GM12878 (cell line): ENCODE results near the gene MCAT. TPM values are rescaled to one million over a fixed set of nuclear protein-coding genes. Genes with fewer than 3 reads are reported as not detected.

Experiments used
- ATAC-seq: fragments of 200-7000 bp; cut with Tn5 transposase; 3 replicates; pipeline ENCODE4 v1.9.1; 2020; ENCODE audit warnings: mild to moderate bottlenecking, moderate library complexity
- BruUV-seq: library from RNA; stranded (reverse); fragments of 400-500 nt; replicated peaks from 2 replicates; lab custom pipeline; 2021; lab: Mats Ljungman, UMichigan
- CTCF ChIA-PET: fragments of 300-600 bp; sonication (Branson Sonifier 250); formaldehyde crosslinking; extraction: SDS; loops from one replicate; lab custom pipeline; 2021; ENCODE audit warnings: inconsistent platforms; lab: Yijun Ruan, JAX
- POLR2A ChIA-PET: fragments of 350-600 bp; formaldehyde crosslinking; extraction: SDS; loops from one replicate; lab custom pipeline; 2021; ENCODE audit warnings: inconsistent platforms; lab: Charles Lee
- RAD21 ChIA-PET: fragments of 300-600 bp; sonication (Branson Sonifier 250); formaldehyde crosslinking; loops from one replicate; lab custom pipeline; 2023; ENCODE audit warnings: antibody characterized with exemption; ENCODE audit not compliant: unreplicated experiment; lab: Charles Lee
- SMC1A ChIA-PET: fragments of 300-600 bp; sonication (Branson Sonifier 250); formaldehyde crosslinking; loops from one replicate; lab custom pipeline; 2023; ENCODE audit not compliant: unreplicated experiment, uncharacterized antibody; lab: Charles Lee
- DNase-seq: peaks from one replicate; pipeline ENCODE4 v3.0.0-alpha.2; 2011; ENCODE audit warnings: low read depth, low spot score
- FAIRE-seq: peaks from 3 replicates; lab custom pipeline; 2011; peaks lifted over from hg19 to GRCh38; lab: Jason Lieb, UNC
- H2AFZ ChIP-seq: 2 replicates; pipeline ENCODE4 v1.6.0; 2011; ENCODE audit warnings: low read depth, low read length, control low read depth; ENCODE audit not compliant: control insufficient read depth
- H3K27ac ChIP-seq: 2 replicates; pipeline ENCODE4 v1.5.1; 2011; ENCODE audit warnings: control low read depth; ENCODE audit not compliant: control insufficient read depth, insufficient read depth
- H3K27me3 ChIP-seq, 2 experiments: replicated peaks in 1 of 2; 2 replicates each; pipeline versions ENCODE4 v1.6.0 to v1.6.1; 2011; ENCODE audit warnings: low read length in 1 of 2; ENCODE audit not compliant: control insufficient read depth in 2 of 2, insufficient read depth in 2 of 2
- H3K36me3 ChIP-seq, 2 experiments: 2 replicates each; pipeline ENCODE4 v1.5.1; 2011; ENCODE audit warnings: low read length in 1 of 2; ENCODE audit not compliant: control insufficient read depth in 2 of 2, insufficient read depth in 2 of 2
- H3K4me1 ChIP-seq: 2 replicates; pipeline ENCODE4 v1.6.1; 2011; ENCODE audit warnings: mild to moderate bottlenecking, low read length, moderate library complexity, mixed read lengths; ENCODE audit not compliant: control insufficient read depth, insufficient read depth
- H3K4me2 ChIP-seq: 2 replicates; pipeline ENCODE4 v1.6.0; 2011; ENCODE audit warnings: control low read depth; ENCODE audit not compliant: control insufficient read depth, insufficient read depth
- H3K4me3 ChIP-seq: fragments of 200-600 bp; sonication (generic); 2 replicates; pipeline ENCODE4 v1.5.1; 2016
- H3K79me2 ChIP-seq: 2 replicates; pipeline ENCODE4 v1.6.0; 2011; ENCODE audit warnings: low read length; ENCODE audit not compliant: control insufficient read depth, insufficient read depth
- H3K9ac ChIP-seq: 2 replicates; pipeline ENCODE4 v1.8.0; 2011; ENCODE audit warnings: low read length, control low read depth, mixed read lengths; ENCODE audit not compliant: control insufficient read depth, insufficient read depth
- H3K9me3 ChIP-seq: replicated peaks from 3 replicates; pipeline ENCODE4 v1.5.1; 2011; ENCODE audit warnings: mild to moderate bottlenecking, low read length; ENCODE audit not compliant: control insufficient read depth, insufficient read depth
- H4K20me1 ChIP-seq: 2 replicates; pipeline ENCODE4 v1.6.0; 2011; ENCODE audit not compliant: control insufficient read depth, insufficient read depth
- CEBPB ChIP-seq, 2 experiments: fragments of 150-350 bp in 1 of 2; IDR thresholded peaks; 2 replicates each; pipeline ENCODE4 v1.6.1; 2012 to 2014; ENCODE audit warnings: low read depth in 2 of 2, low read length in 2 of 2, borderline replicate concordance in 1 of 2, inconsistent platforms in 1 of 2
- IKZF2 ChIP-seq, 2 experiments: fragments of 450-650 bp; IDR thresholded peaks; 2 replicates each; pipeline ENCODE4 v1.6.1; 2017; ENCODE audit warnings: mild to moderate bottlenecking in 2 of 2, moderate library complexity in 2 of 2
- KDM1A ChIP-seq: fragments of 200-600 bp; sonication (generic); IDR thresholded peaks from 2 replicates; pipeline ENCODE4 v1.6.1; 2016; ENCODE audit warnings: borderline replicate concordance
- MTA2 ChIP-seq: fragments of 450-650 bp; IDR thresholded peaks from 2 replicates; pipeline ENCODE4 v1.6.1; 2016; ENCODE audit warnings: low read depth, mild to moderate bottlenecking, moderate library complexity
- MYC ChIP-seq: IDR thresholded peaks from 2 replicates; pipeline ENCODE4 v1.6.1; 2011; ENCODE audit warnings: mild to moderate bottlenecking, low read length, moderate library complexity, inconsistent platforms; ENCODE audit not compliant: insufficient read depth, insufficient replicate concordance, insufficient read length, severe bottlenecking
- NR2C1 ChIP-seq: fragments of 450-650 bp; IDR thresholded peaks from 2 replicates; pipeline ENCODE4 v1.6.1; 2017; ENCODE audit warnings: antibody characterized with exemption, mild to moderate bottlenecking, moderate library complexity
- POLR2A ChIP-seq: IDR thresholded peaks from 2 replicates; pipeline ENCODE4 v1.6.1; 2011; ENCODE audit warnings: low read depth, mild to moderate bottlenecking, low read length
- RAD51 ChIP-seq: fragments of 450-650 bp; IDR thresholded peaks from 2 replicates; pipeline ENCODE4 v1.6.1; 2016; ENCODE audit warnings: moderate library complexity, mild to moderate bottlenecking, inconsistent platforms
- REST ChIP-seq: IDR thresholded peaks from 2 replicates; pipeline ENCODE4 v1.6.1; 2012; ENCODE audit warnings: mild to moderate bottlenecking, low read depth, low read length
- SMC3 ChIP-seq: IDR thresholded peaks from 2 replicates; pipeline ENCODE4 v1.6.1; 2011; ENCODE audit warnings: low read length, improper control_type of control experiment, borderline replicate concordance
- STAT3 ChIP-seq: IDR thresholded peaks from 2 replicates; pipeline ENCODE4 v1.6.1; 2011; ENCODE audit warnings: low read depth, low read length, improper control_type of control experiment
- TAF1 ChIP-seq: IDR thresholded peaks from 2 replicates; pipeline ENCODE4 v1.6.1; 2011; ENCODE audit warnings: mild to moderate bottlenecking, low read depth, low read length, borderline replicate concordance
- WGBS: methylation state at CpG from one replicate; pipeline ENCODE4 v1.1.6; 2016; ENCODE audit warnings: low lambda C conversion rate; ENCODE audit not compliant: insufficient replicate concordance, insufficient coverage; ENCODE audit errors: missing lambda C conversion rate; 5-methylcytosine and 5-hydroxymethylcytosine counted together
- in situ Hi-C: fragments of 300-500 bp; cut with MboI; formaldehyde crosslinking; loops from 9 replicates; pipeline ENCODE4 v1.14.3; 2018; ENCODE audit warnings: mixed read lengths
- intact Hi-C: fragments of 100-400 bp; cut with micrococcal nuclease; formaldehyde crosslinking; loops from one replicate; pipeline ENCODE4 v1.14.2; 2022; ENCODE audit not compliant: unreplicated experiment
- polyA plus RNA-seq, 11 experiments: library from polyadenylated mRNA; depleted of rRNA in 4 of 11; unstranded in 6 of 11; stranded (reverse) in 5 of 11; fragments of >200 nt; fragmentation: Nextera tagmentation in 4 of 11; fragmentation: Illumina TruSeq in 1 of 11; extraction: Ambion mirVana in 4 of 11; extraction: Trizol in 1 of 11; gene quantifications; 1 replicate in 1 of 11; 2 replicates in 10 of 11; pipeline versions ENCODE4 v1.2.1 to v1.2.3, GENCODE V29; 2011 to 2016; ENCODE audit warnings: inconsistent platforms in 2 of 11, missing spikeins in 2 of 11, low read depth in 1 of 11
- total RNA-seq, 4 experiments: library from RNA; depleted of rRNA in 3 of 4; stranded (reverse); fragments of >200 nt in 3 of 4; fragmentation: Illumina TruSeq in 1 of 4; extraction: Trizol in 1 of 4; gene quantifications; 2 replicates each; pipeline versions ENCODE4 v1.2.1 to v1.2.3, GENCODE V29; 2013 to 2021
- TF ChIP-seq, protein P1 (sequence below): fragments of 450-650 bp; conservative IDR thresholded peaks from 2 replicates; pipeline ENCODE4 v1.6.1; 2017; ENCODE audit warnings: mild to moderate bottlenecking, moderate library complexity
- TF ChIP-seq, protein P2 (sequence below): fragments of 450-650 bp; IDR thresholded peaks from 2 replicates; pipeline ENCODE4 v1.6.1; 2018; ENCODE audit warnings: borderline replicate concordance, mild to moderate bottlenecking; ENCODE audit not compliant: partially characterized antibody
- TF ChIP-seq, protein P3 (sequence below): IDR thresholded peaks from 2 replicates; pipeline ENCODE4 v1.6.1; 2012; ENCODE audit warnings: low read depth, low read length, improper control_type of control experiment

The MCAT gene
- total and polyA plus RNA-seq, 10 of the 15 experiments (the other 5 are each of a cell fraction or from before 2014, with no cell fraction given), result 3.6 to 29.1 (median 19.3) TPM

DNA sequence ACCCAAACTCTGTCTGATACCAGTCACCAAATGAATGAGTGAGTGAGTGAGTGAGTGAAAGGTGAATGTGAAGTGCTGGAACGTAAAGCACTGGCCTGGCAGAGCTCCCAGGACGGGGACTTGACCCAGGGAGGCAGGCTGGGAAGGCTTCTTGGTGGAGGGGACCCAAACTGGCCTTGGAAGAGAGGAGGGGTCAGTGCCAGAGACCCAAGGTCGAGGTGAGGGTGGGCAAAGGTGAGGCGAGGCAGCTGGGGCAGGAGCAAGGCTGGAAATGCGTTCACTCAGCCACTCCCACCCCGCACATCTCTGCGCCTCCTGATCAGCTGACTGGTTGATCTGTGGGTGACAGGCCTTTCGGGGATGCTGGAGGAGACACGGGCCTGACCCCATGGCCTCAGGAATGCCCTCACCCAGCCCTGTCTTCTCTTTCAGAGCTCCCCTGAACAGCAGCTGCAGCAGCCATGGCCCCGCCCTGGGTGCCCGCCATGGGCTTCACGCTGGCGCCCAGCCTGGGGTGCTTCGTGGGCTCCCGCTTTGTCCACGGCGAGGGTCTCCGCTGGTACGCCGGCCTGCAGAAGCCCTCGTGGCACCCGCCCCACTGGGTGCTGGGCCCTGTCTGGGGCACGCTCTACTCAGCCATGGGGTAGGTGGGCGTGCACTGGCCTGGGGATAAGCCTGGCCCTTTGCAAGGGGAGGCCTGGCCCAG is 15.7 kb upstream of the MCAT start:
- H2AFZ ChIP-seq, result no peak overlapping the region
- no peak overlapping the region for H3K27ac ChIP-seq
- H3K79me2 ChIP-seq, result no peaks in the 10 kb centered on the region; the same call in 1 of the 2 replicates
- H3K9me3 ChIP-seq, result no peaks in the 10 kb centered on the region
- H4K20me1 ChIP-seq, result no peaks in the 10 kb centered on the region
- H3K27me3 ChIP-seq, result no peaks in the 10 kb centered on the region; a peak in 1 of 4 replicates
- intact Hi-C loops (no loop called here), in situ Hi-C loops (no loop called here)
- no peaks in the 10 kb centered on the region; the same call in 1 of the 2 replicates for H3K4me1 ChIP-seq
- no peak for DNase-seq
- no peak for FAIRE-seq
- no peaks in the 10 kb centered on the region for H3K36me3 ChIP-seq
- ChIA-PET POLR2A (no interaction called here), RAD21 (no interaction called here), CTCF (interaction anchor here (0.5 to 0.6 kb wide), 3 partner anchors 73 to 1492 kb away, joined by 3 read pairs; no protein-coding TSS in a partner anchor), SMC1A (no interaction called here)
- H3K4me3 ChIP-seq, result no peak overlapping the region
- 88% methylated on average over 24 of the region's 24 CpGs for WGBS
- no peak overlapping the region for H3K4me2 ChIP-seq
- BruUV-seq, result no TSS peak
- ATAC-seq, result no peak
- H3K9ac ChIP-seq, result no peak overlapping the region
- no peak for TF ChIP-seq MYC
- no peak for TF ChIP-seq MTA2
- no peak for TF ChIP-seq IKZF2 (IDR thresholded peaks at IDR 0.05)
- TF ChIP-seq SMC3, result no peak
- TF ChIP-seq, protein P1, sequence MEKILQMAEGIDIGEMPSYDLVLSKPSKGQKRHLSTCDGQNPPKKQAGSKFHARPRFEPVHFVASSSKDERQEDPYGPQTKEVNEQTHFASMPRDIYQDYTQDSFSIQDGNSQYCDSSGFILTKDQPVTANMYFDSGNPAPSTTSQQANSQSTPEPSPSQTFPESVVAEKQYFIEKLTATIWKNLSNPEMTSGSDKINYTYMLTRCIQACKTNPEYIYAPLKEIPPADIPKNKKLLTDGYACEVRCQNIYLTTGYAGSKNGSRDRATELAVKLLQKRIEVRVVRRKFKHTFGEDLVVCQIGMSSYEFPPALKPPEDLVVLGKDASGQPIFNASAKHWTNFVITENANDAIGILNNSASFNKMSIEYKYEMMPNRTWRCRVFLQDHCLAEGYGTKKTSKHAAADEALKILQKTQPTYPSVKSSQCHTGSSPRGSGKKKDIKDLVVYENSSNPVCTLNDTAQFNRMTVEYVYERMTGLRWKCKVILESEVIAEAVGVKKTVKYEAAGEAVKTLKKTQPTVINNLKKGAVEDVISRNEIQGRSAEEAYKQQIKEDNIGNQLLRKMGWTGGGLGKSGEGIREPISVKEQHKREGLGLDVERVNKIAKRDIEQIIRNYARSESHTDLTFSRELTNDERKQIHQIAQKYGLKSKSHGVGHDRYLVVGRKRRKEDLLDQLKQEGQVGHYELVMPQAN, result no peak
- TF ChIP-seq, protein P2, sequence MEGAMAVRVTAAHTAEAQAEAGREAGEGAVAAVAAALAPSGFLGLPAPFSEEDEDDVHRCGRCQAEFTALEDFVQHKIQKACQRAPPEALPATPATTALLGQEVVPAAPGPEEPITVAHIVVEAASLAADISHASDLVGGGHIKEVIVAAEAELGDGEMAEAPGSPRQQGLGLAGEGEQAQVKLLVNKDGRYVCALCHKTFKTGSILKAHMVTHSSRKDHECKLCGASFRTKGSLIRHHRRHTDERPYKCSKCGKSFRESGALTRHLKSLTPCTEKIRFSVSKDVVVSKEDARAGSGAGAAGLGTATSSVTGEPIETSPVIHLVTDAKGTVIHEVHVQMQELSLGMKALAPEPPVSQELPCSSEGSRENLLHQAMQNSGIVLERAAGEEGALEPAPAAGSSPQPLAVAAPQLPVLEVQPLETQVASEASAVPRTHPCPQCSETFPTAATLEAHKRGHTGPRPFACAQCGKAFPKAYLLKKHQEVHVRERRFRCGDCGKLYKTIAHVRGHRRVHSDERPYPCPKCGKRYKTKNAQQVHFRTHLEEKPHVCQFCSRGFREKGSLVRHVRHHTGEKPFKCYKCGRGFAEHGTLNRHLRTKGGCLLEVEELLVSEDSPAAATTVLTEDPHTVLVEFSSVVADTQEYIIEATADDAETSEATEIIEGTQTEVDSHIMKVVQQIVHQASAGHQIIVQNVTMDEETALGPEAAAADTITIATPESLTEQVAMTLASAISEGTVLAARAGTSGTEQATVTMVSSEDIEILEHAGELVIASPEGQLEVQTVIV, result no peak
- no peak for TF ChIP-seq POLR2A
- TF ChIP-seq NR2C1, result no peak
- TF ChIP-seq REST, result no peak
- no peak for TF ChIP-seq CEBPB (IDR thresholded peaks at IDR 0.05; ENCODE audit: borderline replicate concordance in 1 of 2, low read depth in 2 of 2, low read length in 2 of 2)
- TF ChIP-seq RAD51, result no peak
- TF ChIP-seq KDM1A, result no peak
- TF ChIP-seq TAF1, result no peak
- TF ChIP-seq, protein P3, sequence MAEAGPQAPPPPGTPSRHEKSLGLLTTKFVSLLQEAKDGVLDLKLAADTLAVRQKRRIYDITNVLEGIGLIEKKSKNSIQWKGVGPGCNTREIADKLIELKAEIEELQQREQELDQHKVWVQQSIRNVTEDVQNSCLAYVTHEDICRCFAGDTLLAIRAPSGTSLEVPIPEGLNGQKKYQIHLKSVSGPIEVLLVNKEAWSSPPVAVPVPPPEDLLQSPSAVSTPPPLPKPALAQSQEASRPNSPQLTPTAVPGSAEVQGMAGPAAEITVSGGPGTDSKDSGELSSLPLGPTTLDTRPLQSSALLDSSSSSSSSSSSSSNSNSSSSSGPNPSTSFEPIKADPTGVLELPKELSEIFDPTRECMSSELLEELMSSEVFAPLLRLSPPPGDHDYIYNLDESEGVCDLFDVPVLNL, result no peak
- TF ChIP-seq STAT3, result no peak
